Measurements from ENCODE around the gene LRBA.
"Not testable (repeated sequence)": the region's sequence is repeated elsewhere in the genome, so short reads cannot be mapped to it uniquely, and the experiment has no call there.

Gene LRBA

GRCh38 chr4:150974750-150975149 is 40.3 kb downstream of the LRBA start:
- Histone ChIP-seq H3K4me3 (ENCODE audit: low read depth in 1 of 2, low read length in 2 of 2) (no peak overlapping the region), H3K27ac (ENCODE audit: low read depth, low read length) (no peak overlapping the region), H3K9ac (ENCODE audit: low read depth in 1 of 2, low read length in 2 of 2) (no peak overlapping the region), H3K4me1 (ENCODE audit: control insufficient read depth in 1 of 2, insufficient read depth in 2 of 2, low read length in 2 of 2) (peaks cover 13 to 25% of the 10 kb centered on the region in 2 donors), H3K36me3 (ENCODE audit: control insufficient read depth in 1 of 2, insufficient read depth in 2 of 2, low read length in 2 of 2) (no peaks in the 10 kb centered on the region), H3K27me3 (ENCODE audit: control insufficient read depth in 1 of 2, insufficient read depth in 2 of 2, low read length in 2 of 2) (no peaks in the 10 kb centered on the region), H3K9me3 (ENCODE audit: control insufficient read depth in 1 of 2, low read length in 2 of 2) (no peaks in the 10 kb centered on the region)

GRCh38 chr4:150974252-150974640 is 40.8 kb downstream of the LRBA start:
- Histone ChIP-seq H3K9ac (ENCODE audit: low read depth in 1 of 2, low read length in 2 of 2) (no peak overlapping the region), H3K36me3 (ENCODE audit: control insufficient read depth in 1 of 2, insufficient read depth in 2 of 2, low read length in 2 of 2) (no peaks in the 10 kb centered on the region), H3K4me1 (ENCODE audit: control insufficient read depth in 1 of 2, insufficient read depth in 2 of 2, low read length in 2 of 2) (peaks cover 13 to 25% of the 10 kb centered on the region in 2 donors), H3K27me3 (ENCODE audit: control insufficient read depth in 1 of 2, insufficient read depth in 2 of 2, low read length in 2 of 2) (no peaks in the 10 kb centered on the region), H3K27ac (ENCODE audit: low read depth, low read length) (no peak overlapping the region), H3K4me3 (ENCODE audit: low read depth in 1 of 2, low read length in 2 of 2) (no peak overlapping the region), H3K9me3 (ENCODE audit: control insufficient read depth in 1 of 2, low read length in 2 of 2) (no peaks in the 10 kb centered on the region)

GRCh38 chr4:150973626-150974251 is 41.3 kb downstream of the LRBA start:
- H3K9me3 ChIP-seq (ENCODE audit: control insufficient read depth in 1 of 2, low read length in 2 of 2) = no peaks in the 10 kb centered on the region
- no peaks in the 10 kb centered on the region for H3K27me3 ChIP-seq (ENCODE audit: control insufficient read depth in 1 of 2, insufficient read depth in 2 of 2, low read length in 2 of 2)
- no peak overlapping the region for H3K9ac ChIP-seq (ENCODE audit: low read depth in 1 of 2, low read length in 2 of 2)
- peaks cover 13 to 25% of the 10 kb centered on the region in 2 donors for H3K4me1 ChIP-seq (ENCODE audit: control insufficient read depth in 1 of 2, insufficient read depth in 2 of 2, low read length in 2 of 2)
- H3K27ac ChIP-seq (ENCODE audit: low read depth, low read length) = no peak overlapping the region
- H3K4me3 ChIP-seq (ENCODE audit: low read depth in 1 of 2, low read length in 2 of 2) = no peak overlapping the region
- H3K36me3 ChIP-seq (ENCODE audit: control insufficient read depth in 1 of 2, insufficient read depth in 2 of 2, low read length in 2 of 2) = no peaks in the 10 kb centered on the region

GRCh38 chr4:150972592-150972991 is 42.5 kb downstream of the LRBA start:
- no peaks in the 10 kb centered on the region for H3K27me3 ChIP-seq (ENCODE audit: control insufficient read depth in 1 of 2, insufficient read depth in 2 of 2, low read length in 2 of 2)
- no peaks in the 10 kb centered on the region for H3K36me3 ChIP-seq (ENCODE audit: control insufficient read depth in 1 of 2, insufficient read depth in 2 of 2, low read length in 2 of 2)
- H3K27ac ChIP-seq (ENCODE audit: low read depth, low read length) = no peak overlapping the region
- H3K4me1 ChIP-seq (ENCODE audit: control insufficient read depth in 1 of 2, insufficient read depth in 2 of 2, low read length in 2 of 2) = peaks cover 13 to 25% of the 10 kb centered on the region in 2 donors
- H3K9ac ChIP-seq (ENCODE audit: low read depth in 1 of 2, low read length in 2 of 2) = no peak overlapping the region
- no peaks in the 10 kb centered on the region for H3K9me3 ChIP-seq (ENCODE audit: control insufficient read depth in 1 of 2, low read length in 2 of 2)
- H3K4me3 ChIP-seq (ENCODE audit: low read depth in 1 of 2, low read length in 2 of 2) = no peak overlapping the region

- no peak overlapping the region for H3K27ac ChIP-seq (ENCODE audit: low read depth, low read length)
- H3K4me3 ChIP-seq (ENCODE audit: low read depth in 1 of 2, low read length in 2 of 2) = no peak overlapping the region
- H3K36me3 ChIP-seq (ENCODE audit: control insufficient read depth in 1 of 2, insufficient read depth in 2 of 2, low read length in 2 of 2) = no peaks in the 10 kb centered on the region
- H3K4me1 ChIP-seq (ENCODE audit: control insufficient read depth in 1 of 2, insufficient read depth in 2 of 2, low read length in 2 of 2) = peaks cover 13 to 25% of the 10 kb centered on the region in 2 donors
- H3K27me3 ChIP-seq (ENCODE audit: control insufficient read depth in 1 of 2, insufficient read depth in 2 of 2, low read length in 2 of 2) = no peaks in the 10 kb centered on the region
- H3K9me3 ChIP-seq (ENCODE audit: control insufficient read depth in 1 of 2, low read length in 2 of 2) = no peaks in the 10 kb centered on the region
- H3K9ac ChIP-seq (ENCODE audit: low read depth in 1 of 2, low read length in 2 of 2) = no peak overlapping the region
These were observed 43.2 kb downstream of the LRBA start for GRCh38 chr4:150971901-150972300.

GRCh38 chr4:150970685-150971151 is 44.4 kb downstream of the LRBA start:
- Histone ChIP-seq H3K9ac (ENCODE audit: low read depth in 1 of 2, low read length in 2 of 2) (no peak overlapping the region), H3K9me3 (ENCODE audit: control insufficient read depth in 1 of 2, low read length in 2 of 2) (no peaks in the 10 kb centered on the region), H3K27ac (ENCODE audit: low read depth, low read length) (no peak overlapping the region), H3K4me3 (ENCODE audit: low read depth in 1 of 2, low read length in 2 of 2) (no peak overlapping the region), H3K27me3 (ENCODE audit: control insufficient read depth in 1 of 2, insufficient read depth in 2 of 2, low read length in 2 of 2) (no peaks in the 10 kb centered on the region), H3K36me3 (ENCODE audit: control insufficient read depth in 1 of 2, insufficient read depth in 2 of 2, low read length in 2 of 2) (no peaks in the 10 kb centered on the region), H3K4me1 (ENCODE audit: control insufficient read depth in 1 of 2, insufficient read depth in 2 of 2, low read length in 2 of 2) (peaks cover 13 to 25% of the 10 kb centered on the region in 2 donors)

GRCh38 chr4:150964754-150965153 is 50.3 kb downstream of the LRBA start:
- H3K27ac ChIP-seq (ENCODE audit: low read depth, low read length) = no peak overlapping the region
- no peaks in the 10 kb centered on the region for H3K36me3 ChIP-seq (ENCODE audit: control insufficient read depth in 1 of 2, insufficient read depth in 2 of 2, low read length in 2 of 2)
- H3K9me3 ChIP-seq (ENCODE audit: control insufficient read depth in 1 of 2, low read length in 2 of 2) = no peaks in the 10 kb centered on the region
- H3K27me3 ChIP-seq (ENCODE audit: control insufficient read depth in 1 of 2, insufficient read depth in 2 of 2, low read length in 2 of 2) = no peaks in the 10 kb centered on the region
- no peak overlapping the region for H3K4me3 ChIP-seq (ENCODE audit: low read depth in 1 of 2, low read length in 2 of 2)
- H3K9ac ChIP-seq (ENCODE audit: low read depth in 1 of 2, low read length in 2 of 2) = no peak overlapping the region
- no peaks in the 10 kb centered on the region for H3K4me1 ChIP-seq (ENCODE audit: control insufficient read depth in 1 of 2, insufficient read depth in 2 of 2, low read length in 2 of 2)

- not testable (repeated sequence) for H3K9me3 ChIP-seq (ENCODE audit: control insufficient read depth in 1 of 2, low read length in 2 of 2); H3K36me3 ChIP-seq (ENCODE audit: control insufficient read depth in 1 of 2, insufficient read depth in 2 of 2, low read length in 2 of 2); H3K4me1 ChIP-seq (ENCODE audit: control insufficient read depth in 1 of 2, insufficient read depth in 2 of 2, low read length in 2 of 2); H3K27ac ChIP-seq (ENCODE audit: low read depth, low read length); H3K9ac ChIP-seq (ENCODE audit: low read depth in 1 of 2, low read length in 2 of 2); H3K27me3 ChIP-seq (ENCODE audit: control insufficient read depth in 1 of 2, insufficient read depth in 2 of 2, low read length in 2 of 2); H3K4me3 ChIP-seq (ENCODE audit: low read depth in 1 of 2, low read length in 2 of 2)
These were observed 51.3 kb downstream of the LRBA start for GRCh38 chr4:150963602-150964345.

- no peaks in the 10 kb centered on the region for H3K4me1 ChIP-seq (ENCODE audit: control insufficient read depth in 1 of 2, insufficient read depth in 2 of 2, low read length in 2 of 2)
- peaks cover 0 to 7% of the 10 kb centered on the region in 2 donors for H3K36me3 ChIP-seq (ENCODE audit: control insufficient read depth in 1 of 2, insufficient read depth in 2 of 2, low read length in 2 of 2)
- no peaks in the 10 kb centered on the region for H3K27me3 ChIP-seq (ENCODE audit: control insufficient read depth in 1 of 2, insufficient read depth in 2 of 2, low read length in 2 of 2)
- H3K4me3 ChIP-seq (ENCODE audit: low read depth in 1 of 2, low read length in 2 of 2) = no peak overlapping the region
- H3K9ac ChIP-seq (ENCODE audit: low read depth in 1 of 2, low read length in 2 of 2) = no peak overlapping the region
- H3K9me3 ChIP-seq (ENCODE audit: control insufficient read depth in 1 of 2, low read length in 2 of 2) = peaks cover 15 to 16% of the 10 kb centered on the region in 2 donors
- H3K27ac ChIP-seq (ENCODE audit: low read depth, low read length) = no peak overlapping the region
These were observed 52.8 kb downstream of the LRBA start for GRCh38 chr4:150962245-150962644.

GRCh38 chr4:150961566-150961965 is 53.5 kb downstream of the LRBA start:
- Histone ChIP-seq H3K36me3 (ENCODE audit: control insufficient read depth in 1 of 2, insufficient read depth in 2 of 2, low read length in 2 of 2) (peaks cover 0 to 7% of the 10 kb centered on the region in 2 donors), H3K27ac (ENCODE audit: low read depth, low read length) (no peak overlapping the region), H3K4me3 (ENCODE audit: low read depth in 1 of 2, low read length in 2 of 2) (no peak overlapping the region), H3K9me3 (ENCODE audit: control insufficient read depth in 1 of 2, low read length in 2 of 2) (peaks cover 15 to 16% of the 10 kb centered on the region in 2 donors), H3K27me3 (ENCODE audit: control insufficient read depth in 1 of 2, insufficient read depth in 2 of 2, low read length in 2 of 2) (no peaks in the 10 kb centered on the region), H3K4me1 (ENCODE audit: control insufficient read depth in 1 of 2, insufficient read depth in 2 of 2, low read length in 2 of 2) (no peaks in the 10 kb centered on the region), H3K9ac (ENCODE audit: low read depth in 1 of 2, low read length in 2 of 2) (no peak overlapping the region)

Measured in duodenal mucosa (tissue), 2 donors.